Measurements from ENCODE around the gene OMA1. TPM values are rescaled to one million over a fixed set of nuclear protein-coding genes. Genes with fewer than 3 reads are reported as not detected.
A peak's percentile ranks its signal among the peaks of the same experiment; 100 is the strongest.

The OMA1 gene
- polyA plus RNA-seq, 1 of the 3 experiments (the other 2 are of a cell fraction) = 6.9 TPM

- TF ChIP-seq, protein P1, sequence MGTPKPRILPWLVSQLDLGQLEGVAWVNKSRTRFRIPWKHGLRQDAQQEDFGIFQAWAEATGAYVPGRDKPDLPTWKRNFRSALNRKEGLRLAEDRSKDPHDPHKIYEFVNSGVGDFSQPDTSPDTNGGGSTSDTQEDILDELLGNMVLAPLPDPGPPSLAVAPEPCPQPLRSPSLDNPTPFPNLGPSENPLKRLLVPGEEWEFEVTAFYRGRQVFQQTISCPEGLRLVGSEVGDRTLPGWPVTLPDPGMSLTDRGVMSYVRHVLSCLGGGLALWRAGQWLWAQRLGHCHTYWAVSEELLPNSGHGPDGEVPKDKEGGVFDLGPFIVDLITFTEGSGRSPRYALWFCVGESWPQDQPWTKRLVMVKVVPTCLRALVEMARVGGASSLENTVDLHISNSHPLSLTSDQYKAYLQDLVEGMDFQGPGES (IDR thresholded peaks at IDR 0.05; ENCODE audit: low read depth, low read length) = no peak
- 0 out of 2 replicates have a peak, but pooled peaks have one; percentile 40 for TF ChIP-seq ZBTB33 (IDR thresholded peaks at IDR 0.05; ENCODE audit: borderline replicate concordance, low read depth)
- TF ChIP-seq MXI1 (IDR thresholded peaks at IDR 0.05; ENCODE audit: low read depth, low read length) = no peak
Observed at GRCh38 chr1:58584082-58584895, 37.8 kb upstream of the OMA1 start (continued).

- 87% methylated on average over 1 of the region's 1 CpG for WGBS (ENCODE audit: low lambda C conversion rate)
- ChIA-PET CTCF (interaction anchor here (1.1 kb wide), 1 partner anchor 37 kb away, joined by 3 read pairs; the partner anchor contains the start of gene OMA1), POLR2A (no interaction called here)
- Histone ChIP-seq H3K4me3 (ENCODE audit: low read depth in 2 of 2, low read length in 1 of 2) (no peak overlapping the region), H3K27ac (ENCODE audit: low read depth in 2 of 2, low read length in 1 of 2) (peak overlapping the region; percentile 79 to 85; a peak in 3 of 4 replicates), H3K79me2 (ENCODE audit: insufficient read depth) (no peaks in the 10 kb centered on the region), H3K9ac (no peak overlapping the region), H3K27me3 (ENCODE audit: insufficient read depth) (no peaks in the 10 kb centered on the region), H3K4me2 (no peak overlapping the region), H3K9me3 (no peaks in the 10 kb centered on the region), H4K20me1 (ENCODE audit: insufficient read depth) (no peaks in the 10 kb centered on the region), H3K4me1 (ENCODE audit: control insufficient read depth in 1 of 2, insufficient read depth in 2 of 2, low read depth in 1 of 2, low read length in 1 of 2) (peaks cover 0 to 12% of the 10 kb centered on the region in 2 experiments; a peak in 2 of 4 replicates), H3K36me3 (replicated peaks in 1 of 2; ENCODE audit: control insufficient read depth in 1 of 2, insufficient read depth in 2 of 2, low read length in 1 of 2) (no peaks in the 10 kb centered on the region), H2AFZ (ENCODE audit: low read depth) (peak overlapping the region; percentile 44; the same call in 1 of the 2 replicates), H3K9me2 (no peaks in the 10 kb centered on the region), H3F3A (replicated peaks; ENCODE audit: insufficient read depth) (peaks cover 12% of the 10 kb centered on the region)
- no peak for DNase-seq
- TF ChIP-seq FOSL2 (IDR thresholded peaks at IDR 0.05; ENCODE audit: borderline replicate concordance, low read depth) (no peak), GABPA (IDR thresholded peaks at IDR 0.05; ENCODE audit: low read depth) (no peak), YY1 (IDR thresholded peaks at IDR 0.05; ENCODE audit: low read depth) (no peak), SMC3 (IDR thresholded peaks at IDR 0.05; ENCODE audit: low read depth, low read length) (no peak), SIN3A (IDR thresholded peaks at IDR 0.05; ENCODE audit: borderline replicate concordance, low read depth, low read length) (no peak), GATA2 (CRISPR knock-in tag; IDR thresholded peaks at IDR 0.05) (no peak), NFIC (IDR thresholded peaks at IDR 0.05; ENCODE audit: borderline replicate concordance) (no peak), FOXJ3 (CRISPR knock-in tag; IDR thresholded peaks at IDR 0.05) (no peak), MEF2A (IDR thresholded peaks at IDR 0.05; ENCODE audit: borderline replicate concordance, low read depth) (no peak), RXRA (IDR thresholded peaks at IDR 0.05; ENCODE audit: borderline replicate concordance, low read depth) (no peak), ELF1 (IDR thresholded peaks at IDR 0.05) (no peak), RAD21 (IDR thresholded peaks at IDR 0.05; ENCODE audit: low read length) (no peak), CHD2 (IDR thresholded peaks at IDR 0.05; ENCODE audit: low read length, partially characterized antibody) (no peak), EP300 (IDR thresholded peaks at IDR 0.05; ENCODE audit: borderline replicate concordance in 1 of 2, low read depth in 1 of 2, low read length in 1 of 2) (no peak), EZH2phosphoT487 (IDR thresholded peaks at IDR 0.05; ENCODE audit: borderline replicate concordance, low read depth) (no peak)
- TF ChIP-seq, protein P2, sequence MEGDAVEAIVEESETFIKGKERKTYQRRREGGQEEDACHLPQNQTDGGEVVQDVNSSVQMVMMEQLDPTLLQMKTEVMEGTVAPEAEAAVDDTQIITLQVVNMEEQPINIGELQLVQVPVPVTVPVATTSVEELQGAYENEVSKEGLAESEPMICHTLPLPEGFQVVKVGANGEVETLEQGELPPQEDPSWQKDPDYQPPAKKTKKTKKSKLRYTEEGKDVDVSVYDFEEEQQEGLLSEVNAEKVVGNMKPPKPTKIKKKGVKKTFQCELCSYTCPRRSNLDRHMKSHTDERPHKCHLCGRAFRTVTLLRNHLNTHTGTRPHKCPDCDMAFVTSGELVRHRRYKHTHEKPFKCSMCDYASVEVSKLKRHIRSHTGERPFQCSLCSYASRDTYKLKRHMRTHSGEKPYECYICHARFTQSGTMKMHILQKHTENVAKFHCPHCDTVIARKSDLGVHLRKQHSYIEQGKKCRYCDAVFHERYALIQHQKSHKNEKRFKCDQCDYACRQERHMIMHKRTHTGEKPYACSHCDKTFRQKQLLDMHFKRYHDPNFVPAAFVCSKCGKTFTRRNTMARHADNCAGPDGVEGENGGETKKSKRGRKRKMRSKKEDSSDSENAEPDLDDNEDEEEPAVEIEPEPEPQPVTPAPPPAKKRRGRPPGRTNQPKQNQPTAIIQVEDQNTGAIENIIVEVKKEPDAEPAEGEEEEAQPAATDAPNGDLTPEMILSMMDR (IDR thresholded peaks at IDR 0.05) = no peak
- TF ChIP-seq, protein P1 (IDR thresholded peaks at IDR 0.05; ENCODE audit: low read depth, low read length) = no peak
- TF ChIP-seq, protein P3, sequence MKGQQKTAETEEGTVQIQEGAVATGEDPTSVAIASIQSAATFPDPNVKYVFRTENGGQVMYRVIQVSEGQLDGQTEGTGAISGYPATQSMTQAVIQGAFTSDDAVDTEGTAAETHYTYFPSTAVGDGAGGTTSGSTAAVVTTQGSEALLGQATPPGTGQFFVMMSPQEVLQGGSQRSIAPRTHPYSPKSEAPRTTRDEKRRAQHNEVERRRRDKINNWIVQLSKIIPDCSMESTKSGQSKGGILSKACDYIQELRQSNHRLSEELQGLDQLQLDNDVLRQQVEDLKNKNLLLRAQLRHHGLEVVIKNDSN (IDR thresholded peaks at IDR 0.05; ENCODE audit: borderline replicate concordance, low read depth) = no peak
Observed at GRCh38 chr1:58583496-58583895, 37.0 kb upstream of the OMA1 start.
